Endothelial cell (in vitro differentiated cells): ENCODE measurements around the gene WDR37. TPM values are rescaled to one million over a fixed set of nuclear protein-coding genes. Genes with fewer than 3 reads are reported as not detected.
A peak's percentile ranks its signal among the peaks of the same experiment; 100 is the strongest.

Experiments used
- DNase-seq: peaks from one replicate; pipeline ENCODE4 v3.0.0; 2021; ENCODE audit warnings: low spot score
- H3K27ac Mint-ChIP-seq: one replicate; pipeline ENCODE4 v1.8.0; 2021; ENCODE audit warnings: mixed read lengths, inconsistent platforms; ENCODE audit not compliant: unreplicated experiment
- H3K27me3 Mint-ChIP-seq: one replicate; pipeline ENCODE4 v1.8.0; 2021; ENCODE audit warnings: mild to moderate bottlenecking, moderate library complexity, mixed read lengths, inconsistent platforms; ENCODE audit not compliant: unreplicated experiment
- H3K36me3 Mint-ChIP-seq: one replicate; pipeline ENCODE4 v1.8.0; 2021; ENCODE audit warnings: mild to moderate bottlenecking, low read depth, mixed read lengths, inconsistent platforms; ENCODE audit not compliant: unreplicated experiment
- H3K4me1 Mint-ChIP-seq: one replicate; pipeline ENCODE4 v1.8.0; 2021; ENCODE audit warnings: mild to moderate bottlenecking, mixed read lengths, inconsistent platforms; ENCODE audit not compliant: unreplicated experiment
- H3K4me3 Mint-ChIP-seq: one replicate; pipeline ENCODE4 v1.8.0; 2021; ENCODE audit warnings: mild to moderate bottlenecking, mixed read lengths, inconsistent platforms; ENCODE audit not compliant: unreplicated experiment
- H3K9me3 Mint-ChIP-seq: one replicate; pipeline ENCODE4 v1.8.0; 2021; ENCODE audit warnings: mixed read lengths, inconsistent platforms; ENCODE audit not compliant: unreplicated experiment
- total RNA-seq: library from RNA; stranded (reverse); fragmentation: NEBNext Ultra II Directional; extraction: Animal tissue kit (Norgen Biotek cat#: 25700); gene quantifications from one replicate; pipeline ENCODE4 v1.2.1, GENCODE V29; 2021; ENCODE audit not compliant: unreplicated experiment
- TF ChIP-seq, protein P1 (sequence below): fragments of 200-600 bp; sonication (generic); IDR thresholded peaks from one replicate; pipeline ENCODE4 v1.5.0; 2021; ENCODE audit warnings: antibody characterized with exemption; ENCODE audit not compliant: unreplicated experiment

Gene WDR37
- total RNA-seq, 1 donor from 2014 or later: 32.6 TPM

DNA sequence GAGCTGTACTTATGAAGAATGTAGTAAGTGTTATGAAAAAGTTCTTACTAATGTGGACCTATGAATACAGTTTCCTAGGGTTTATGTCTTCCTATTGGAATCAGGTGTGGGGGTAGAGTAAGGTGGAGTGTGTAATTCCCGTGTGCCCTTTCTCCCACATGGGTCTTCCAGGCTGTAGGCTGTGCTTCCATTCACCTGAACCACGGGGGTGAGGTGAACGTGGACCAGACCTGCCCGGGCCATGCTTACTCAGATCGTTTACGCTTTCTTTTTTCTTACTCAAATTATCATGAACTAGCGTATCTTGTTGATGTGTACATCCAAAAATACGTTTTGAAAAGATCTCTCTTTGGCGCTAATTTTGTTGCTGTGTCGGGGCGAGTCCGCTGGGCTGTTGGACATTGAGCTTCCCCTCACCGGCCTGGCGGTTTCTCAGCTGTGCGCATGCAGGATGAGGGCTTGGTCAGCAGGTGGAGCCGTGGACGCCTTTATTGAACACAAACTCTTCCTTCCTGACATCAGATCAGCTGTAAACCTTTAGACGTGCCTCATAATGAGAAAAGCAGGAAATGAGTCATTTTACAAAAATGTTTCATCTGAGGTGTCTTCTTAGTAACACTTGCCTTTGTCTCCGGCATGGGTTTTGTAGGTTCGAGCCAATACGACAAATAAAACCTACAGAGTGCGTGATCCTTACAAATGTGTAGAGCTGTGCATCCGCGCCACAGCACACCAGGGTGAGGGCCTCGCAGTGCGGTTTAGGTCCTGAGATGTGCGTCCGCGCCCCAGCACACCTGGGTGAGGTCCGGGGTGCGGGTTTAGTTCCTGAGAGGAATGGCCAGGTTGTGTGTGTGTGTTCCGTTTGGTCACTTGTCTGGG lies 53.8 kb downstream of the WDR37 start:
- TF ChIP-seq, protein P1, sequence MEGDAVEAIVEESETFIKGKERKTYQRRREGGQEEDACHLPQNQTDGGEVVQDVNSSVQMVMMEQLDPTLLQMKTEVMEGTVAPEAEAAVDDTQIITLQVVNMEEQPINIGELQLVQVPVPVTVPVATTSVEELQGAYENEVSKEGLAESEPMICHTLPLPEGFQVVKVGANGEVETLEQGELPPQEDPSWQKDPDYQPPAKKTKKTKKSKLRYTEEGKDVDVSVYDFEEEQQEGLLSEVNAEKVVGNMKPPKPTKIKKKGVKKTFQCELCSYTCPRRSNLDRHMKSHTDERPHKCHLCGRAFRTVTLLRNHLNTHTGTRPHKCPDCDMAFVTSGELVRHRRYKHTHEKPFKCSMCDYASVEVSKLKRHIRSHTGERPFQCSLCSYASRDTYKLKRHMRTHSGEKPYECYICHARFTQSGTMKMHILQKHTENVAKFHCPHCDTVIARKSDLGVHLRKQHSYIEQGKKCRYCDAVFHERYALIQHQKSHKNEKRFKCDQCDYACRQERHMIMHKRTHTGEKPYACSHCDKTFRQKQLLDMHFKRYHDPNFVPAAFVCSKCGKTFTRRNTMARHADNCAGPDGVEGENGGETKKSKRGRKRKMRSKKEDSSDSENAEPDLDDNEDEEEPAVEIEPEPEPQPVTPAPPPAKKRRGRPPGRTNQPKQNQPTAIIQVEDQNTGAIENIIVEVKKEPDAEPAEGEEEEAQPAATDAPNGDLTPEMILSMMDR: peak; percentile 64
- Mint-ChIP-seq H3K27ac (peak overlapping the region; percentile 93), H3K4me3 (no peak overlapping the region), H3K4me1 (peaks cover 13% of the 10 kb centered on the region), H3K36me3 (peaks cover 48% of the 10 kb centered on the region), H3K27me3 (peaks cover 7% of the 10 kb centered on the region), H3K9me3 (no peaks in the 10 kb centered on the region)
- peak; percentile 83 for DNase-seq

DNA sequence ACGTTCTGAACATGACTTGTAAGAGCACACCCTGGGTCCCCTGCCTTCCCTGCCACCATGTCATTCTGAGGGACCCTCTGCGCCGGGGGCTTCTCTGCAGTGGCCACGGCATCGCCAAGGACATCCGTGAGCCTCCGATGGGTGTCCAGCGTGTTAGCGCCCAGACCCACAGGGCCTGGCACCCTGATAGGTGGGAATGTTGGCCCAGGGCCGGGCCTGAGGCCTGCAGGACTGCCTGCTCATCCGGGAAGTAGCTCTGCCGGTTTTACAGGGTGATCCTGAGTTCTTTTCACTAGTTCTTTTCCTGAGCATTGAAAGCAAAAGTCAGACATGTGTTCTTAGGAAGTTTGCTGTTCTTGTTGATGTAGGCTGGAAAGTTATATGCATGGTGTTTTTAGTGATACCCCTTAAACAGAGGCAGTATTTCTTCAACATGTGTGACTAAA lies 54.5 kb downstream of the WDR37 start:
- peaks cover 7% of the 10 kb centered on the region for H3K27me3 Mint-ChIP-seq
- DNase-seq: no peak
- TF ChIP-seq, protein P1: no peak
- H3K4me3 Mint-ChIP-seq: no peak overlapping the region
- H3K9me3 Mint-ChIP-seq: no peaks in the 10 kb centered on the region
- H3K4me1 Mint-ChIP-seq: peaks cover 13% of the 10 kb centered on the region
- H3K36me3 Mint-ChIP-seq: peaks cover 44% of the 10 kb centered on the region
- peak overlapping the region; percentile 93 for H3K27ac Mint-ChIP-seq

DNA sequence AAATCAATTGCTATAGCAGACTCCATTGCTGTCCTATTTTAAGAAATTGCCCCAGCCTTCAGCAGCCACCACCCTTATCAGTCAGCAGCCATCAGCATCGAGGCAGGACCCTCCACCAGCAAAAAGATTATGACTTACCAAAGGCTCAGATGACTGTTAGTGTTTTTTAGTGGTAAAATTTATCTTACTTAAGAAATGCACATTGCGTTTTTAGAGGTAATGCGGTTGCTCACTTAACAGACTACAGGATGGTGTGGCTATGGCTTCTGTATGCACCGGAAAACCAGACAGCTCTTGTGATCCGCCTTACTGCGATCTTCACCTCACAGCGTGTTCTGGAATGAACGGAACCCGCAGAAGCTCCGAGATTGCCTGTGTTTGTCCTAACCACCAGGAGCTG lies 58.1 kb downstream of the WDR37 start:
- Mint-ChIP-seq H3K4me3 (no peak overlapping the region), H3K27me3 (peaks cover 7% of the 10 kb centered on the region)

DNA sequence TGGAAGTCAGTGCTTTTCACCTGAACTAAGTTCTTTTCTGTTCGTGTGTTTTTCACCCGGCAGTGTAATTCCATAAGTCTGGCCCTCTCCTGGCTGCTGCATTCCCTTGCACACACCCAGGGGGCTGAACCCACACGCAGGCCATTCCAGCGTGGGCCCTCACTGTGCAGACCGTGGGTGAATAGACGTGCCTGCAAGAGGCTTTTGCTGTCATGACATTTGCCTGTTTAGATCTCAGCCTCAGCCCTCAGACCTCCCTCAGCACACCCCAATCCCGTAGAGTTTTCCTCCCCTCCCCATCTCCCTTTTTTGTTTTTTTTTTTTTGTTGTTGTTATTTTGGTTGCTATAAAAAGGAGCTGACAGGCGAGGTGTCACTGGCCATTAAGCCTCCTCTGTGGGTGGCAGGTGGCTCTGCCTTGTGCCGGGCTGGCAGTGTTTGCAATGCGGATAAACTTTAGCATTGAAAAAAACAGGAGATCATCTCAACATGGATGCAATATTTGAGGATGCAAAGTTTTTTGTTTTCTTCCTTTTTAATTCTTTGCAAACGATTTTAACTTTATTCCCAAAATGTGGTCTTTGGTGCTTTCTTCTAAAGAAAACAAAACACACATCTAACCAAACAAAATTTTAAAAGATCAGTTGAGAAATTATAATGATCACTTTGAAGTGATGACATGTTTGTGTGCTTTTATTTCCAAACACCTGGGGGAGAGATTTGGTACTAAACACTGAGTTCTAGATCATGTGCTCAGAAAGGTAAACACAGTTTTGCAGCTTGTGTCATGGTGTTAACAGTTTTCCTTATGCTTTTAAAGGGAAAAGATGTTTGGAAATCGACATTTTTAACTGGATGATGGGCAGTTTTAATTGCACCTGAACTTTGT lies 58.8 kb downstream of the WDR37 start:
- H3K4me1 Mint-ChIP-seq: peaks cover 10% of the 10 kb centered on the region
- H3K4me3 Mint-ChIP-seq: peak overlapping the region; percentile 12
- no peak overlapping the region for H3K27ac Mint-ChIP-seq
- peaks cover 6% of the 10 kb centered on the region for H3K27me3 Mint-ChIP-seq
- peaks cover 42% of the 10 kb centered on the region for H3K36me3 Mint-ChIP-seq
- TF ChIP-seq, protein P1: no peak
- H3K9me3 Mint-ChIP-seq: no peaks in the 10 kb centered on the region
- no peak for DNase-seq

More for the DNA sequence above, 58.1 kb downstream of the WDR37 start:
- Mint-ChIP-seq H3K27ac (no peak overlapping the region), H3K9me3 (no peaks in the 10 kb centered on the region), H3K36me3 (peaks cover 42% of the 10 kb centered on the region), H3K4me1 (peaks cover 13% of the 10 kb centered on the region)
- TF ChIP-seq, protein P1: no peak
- no peak for DNase-seq
